GM12878 (cell line): ENCODE results near the gene C1QC. TPM values are rescaled to one million over a fixed set of nuclear protein-coding genes. Genes with fewer than 3 reads are reported as not detected.

Source experiments
- ATAC-seq: fragments of 200-7000 bp; cut with Tn5 transposase; 3 replicates; pipeline ENCODE4 v1.9.1; 2020; ENCODE audit warnings: mild to moderate bottlenecking, moderate library complexity
- BruUV-seq: library from RNA; stranded (reverse); fragments of 400-500 nt; replicated peaks from 2 replicates; lab custom pipeline; 2021; lab: Mats Ljungman, UMichigan
- CTCF ChIA-PET: fragments of 300-600 bp; sonication (Branson Sonifier 250); formaldehyde crosslinking; extraction: SDS; loops from one replicate; lab custom pipeline; 2021; ENCODE audit warnings: inconsistent platforms; lab: Yijun Ruan, JAX
- POLR2A ChIA-PET: fragments of 350-600 bp; formaldehyde crosslinking; extraction: SDS; loops from one replicate; lab custom pipeline; 2021; ENCODE audit warnings: inconsistent platforms; lab: Charles Lee
- RAD21 ChIA-PET: fragments of 300-600 bp; sonication (Branson Sonifier 250); formaldehyde crosslinking; loops from one replicate; lab custom pipeline; 2023; ENCODE audit warnings: antibody characterized with exemption; ENCODE audit not compliant: unreplicated experiment; lab: Charles Lee
- SMC1A ChIA-PET: fragments of 300-600 bp; sonication (Branson Sonifier 250); formaldehyde crosslinking; loops from one replicate; lab custom pipeline; 2023; ENCODE audit not compliant: unreplicated experiment, uncharacterized antibody; lab: Charles Lee
- DNase-seq: peaks from one replicate; pipeline ENCODE4 v3.0.0-alpha.2; 2011; ENCODE audit warnings: low read depth, low spot score
- FAIRE-seq: peaks from 3 replicates; lab custom pipeline; 2011; peaks lifted over from hg19 to GRCh38; lab: Jason Lieb, UNC
- H2AFZ ChIP-seq: 2 replicates; pipeline ENCODE4 v1.6.0; 2011; ENCODE audit warnings: low read depth, low read length, control low read depth; ENCODE audit not compliant: control insufficient read depth
- H3K27ac ChIP-seq: 2 replicates; pipeline ENCODE4 v1.5.1; 2011; ENCODE audit warnings: control low read depth; ENCODE audit not compliant: control insufficient read depth, insufficient read depth
- H3K27me3 ChIP-seq, 2 experiments: replicated peaks in 1 of 2; 2 replicates each; pipeline versions ENCODE4 v1.6.0 to v1.6.1; 2011; ENCODE audit warnings: low read length in 1 of 2; ENCODE audit not compliant: control insufficient read depth in 2 of 2, insufficient read depth in 2 of 2
- H3K36me3 ChIP-seq, 2 experiments: 2 replicates each; pipeline ENCODE4 v1.5.1; 2011; ENCODE audit warnings: low read length in 1 of 2; ENCODE audit not compliant: control insufficient read depth in 2 of 2, insufficient read depth in 2 of 2
- H3K4me1 ChIP-seq: 2 replicates; pipeline ENCODE4 v1.6.1; 2011; ENCODE audit warnings: mild to moderate bottlenecking, low read length, moderate library complexity, mixed read lengths; ENCODE audit not compliant: control insufficient read depth, insufficient read depth
- H3K4me2 ChIP-seq: 2 replicates; pipeline ENCODE4 v1.6.0; 2011; ENCODE audit warnings: control low read depth; ENCODE audit not compliant: control insufficient read depth, insufficient read depth
- H3K4me3 ChIP-seq: fragments of 200-600 bp; sonication (generic); 2 replicates; pipeline ENCODE4 v1.5.1; 2016
- H3K79me2 ChIP-seq: 2 replicates; pipeline ENCODE4 v1.6.0; 2011; ENCODE audit warnings: low read length; ENCODE audit not compliant: control insufficient read depth, insufficient read depth
- H3K9ac ChIP-seq: 2 replicates; pipeline ENCODE4 v1.8.0; 2011; ENCODE audit warnings: low read length, control low read depth, mixed read lengths; ENCODE audit not compliant: control insufficient read depth, insufficient read depth
- H3K9me3 ChIP-seq: replicated peaks from 3 replicates; pipeline ENCODE4 v1.5.1; 2011; ENCODE audit warnings: mild to moderate bottlenecking, low read length; ENCODE audit not compliant: control insufficient read depth, insufficient read depth
- H4K20me1 ChIP-seq: 2 replicates; pipeline ENCODE4 v1.6.0; 2011; ENCODE audit not compliant: control insufficient read depth, insufficient read depth
- HCFC1 ChIP-seq: fragments of 150-350 bp; IDR thresholded peaks from 2 replicates; pipeline ENCODE4 v1.6.1; 2014; ENCODE audit warnings: low read length
- STAT3 ChIP-seq: IDR thresholded peaks from 2 replicates; pipeline ENCODE4 v1.6.1; 2011; ENCODE audit warnings: low read depth, low read length, improper control_type of control experiment
- ZNF592 ChIP-seq: fragments of 450-650 bp; IDR thresholded peaks from 2 replicates; pipeline ENCODE4 v1.6.1; 2017; ENCODE audit warnings: mild to moderate bottlenecking, moderate library complexity
- WGBS: methylation state at CpG from one replicate; pipeline ENCODE4 v1.1.6; 2016; ENCODE audit warnings: low lambda C conversion rate; ENCODE audit not compliant: insufficient replicate concordance, insufficient coverage; ENCODE audit errors: missing lambda C conversion rate; 5-methylcytosine and 5-hydroxymethylcytosine counted together
- in situ Hi-C: fragments of 300-500 bp; cut with MboI; formaldehyde crosslinking; loops from 9 replicates; pipeline ENCODE4 v1.14.3; 2018; ENCODE audit warnings: mixed read lengths
- intact Hi-C: fragments of 100-400 bp; cut with micrococcal nuclease; formaldehyde crosslinking; loops from one replicate; pipeline ENCODE4 v1.14.2; 2022; ENCODE audit not compliant: unreplicated experiment
- polyA plus RNA-seq, 11 experiments: library from polyadenylated mRNA; depleted of rRNA in 4 of 11; unstranded in 6 of 11; stranded (reverse) in 5 of 11; fragments of >200 nt; fragmentation: Nextera tagmentation in 4 of 11; fragmentation: Illumina TruSeq in 1 of 11; extraction: Ambion mirVana in 4 of 11; extraction: Trizol in 1 of 11; gene quantifications; 1 replicate in 1 of 11; 2 replicates in 10 of 11; pipeline versions ENCODE4 v1.2.1 to v1.2.3, GENCODE V29; 2011 to 2016; ENCODE audit warnings: inconsistent platforms in 2 of 11, missing spikeins in 2 of 11, low read depth in 1 of 11
- total RNA-seq, 4 experiments: library from RNA; depleted of rRNA in 3 of 4; stranded (reverse); fragments of >200 nt in 3 of 4; fragmentation: Illumina TruSeq in 1 of 4; extraction: Trizol in 1 of 4; gene quantifications; 2 replicates each; pipeline versions ENCODE4 v1.2.1 to v1.2.3, GENCODE V29; 2013 to 2021

The C1QC gene
- total and polyA plus RNA-seq, 10 of the 15 experiments (the other 5 are each of a cell fraction or from before 2014, with no cell fraction given) = 0.74 TPM; not detected in 9

GRCh38 chr1:22608361-22608760, 35.1 kb upstream of the C1QC start (continued):
- TF ChIP-seq ZNF592 = no peak

GRCh38 chr1:22609291-22609690, 34.1 kb upstream of the C1QC start:
- WGBS = 24% methylated on average over 6 of the region's 6 CpGs
- ChIA-PET CTCF (no interaction called here), SMC1A (no interaction called here), POLR2A (no interaction called here), RAD21 (no interaction called here)
- Histone ChIP-seq H3K9me3 (no peaks in the 10 kb centered on the region), H3K4me1 (no peaks in the 10 kb centered on the region), H3K36me3 (no peaks in the 10 kb centered on the region), H3K9ac (no peak overlapping the region), H2AFZ (no peak overlapping the region), H3K4me3 (no peak overlapping the region), H3K4me2 (no peak overlapping the region), H3K79me2 (no peaks in the 10 kb centered on the region), H3K27ac (no peak overlapping the region), H3K27me3 (no peaks in the 10 kb centered on the region; a peak in 2 of 4 replicates), H4K20me1 (no peaks in the 10 kb centered on the region)
- DNase-seq = no peak
- no peak for ATAC-seq
- FAIRE-seq = no peak
- intact Hi-C loops = no loop called here
- TF ChIP-seq HCFC1 (no peak), STAT3 (no peak)
- TF ChIP-seq, all 136 proteins: peak for 0
- in situ Hi-C loops = no loop called here
- BruUV-seq = no TSS peak
